OCI-LY3 (cell line): ENCODE data around the gene KCNG1.

ENCODE experiments used
- CTCF ChIP-seq: fragments of 200-600, 300-600 bp; sonication (generic); IDR thresholded peaks from 2 replicates; pipeline ENCODE4 v1.5.1; 2014; ENCODE audit warnings: antibody characterized with exemption, low read length, low read depth
- EZH2phosphoT487 ChIP-seq: fragments of 200-600 bp; shearing (Covaris generic); IDR thresholded peaks from 2 replicates; pipeline ENCODE4 v1.6.1; 2018; ENCODE audit warnings: antibody characterized with exemption, mixed run types, low read depth

- TF ChIP-seq CTCF, result no peak
- TF ChIP-seq EZH2phosphoT487, result no peak
Observed at GRCh38 chr20:51017251-51017650, 5.7 kb downstream of the KCNG1 start.
